ENCODE data around the gene PACS2.

GRCh38 chr14:105436402-105436801 lies 121.9 kb downstream of the PACS2 start:
- TF ChIP-seq CTCF (conservative IDR thresholded peaks at IDR 0.05) (no peak), EZH2 (IDR thresholded peaks at IDR 0.05; ENCODE audit: low read depth) (no peak)

Data from PC-9 (cell line).